Spleen (tissue), 11 donors: Measurements from ENCODE around the gene TEAD3. TPM values are rescaled to one million over a fixed set of nuclear protein-coding genes. Genes with fewer than 3 reads are reported as not detected.

Experiments used
- DNase-seq: peaks from one replicate; pipeline ENCODE4 v3.0.0-alpha.2; 2020
- H3K27ac ChIP-seq, 8 donors: fragments of 200-600 bp; sonication (generic) in 7 of 8; 1 replicate in 4 of 8; 2 replicates in 4 of 8; pipeline versions ENCODE4 v1.5.0 to v1.8.0; 2016 to 2021; ENCODE audit warnings: inconsistent platforms in 4 of 8, mild to moderate bottlenecking in 4 of 8, moderate library complexity in 1 of 8
- H3K27me3 ChIP-seq, 7 donors: fragments of 200-600 bp; sonication (generic) in 6 of 7; replicated peaks in 1 of 7; 1 replicate in 4 of 7; 2 replicates in 3 of 7; pipeline versions ENCODE4 v1.5.0 to v1.8.0; 2016 to 2021; ENCODE audit warnings: inconsistent platforms in 3 of 7, mild to moderate bottlenecking in 1 of 7
- H3K36me3 ChIP-seq, 6 donors: fragments of 200-600 bp; sonication (generic) in 5 of 6; 1 replicate in 4 of 6; 2 replicates in 2 of 6; pipeline versions ENCODE4 v1.5.0 to v1.8.0; 2016 to 2021; ENCODE audit warnings: inconsistent platforms in 2 of 6
- H3K4me1 ChIP-seq, 6 donors: fragments of 200-600 bp; sonication (generic) in 5 of 6; 1 replicate in 3 of 6; 2 replicates in 3 of 6; pipeline versions ENCODE4 v1.5.0 to v1.8.0; 2016 to 2021; ENCODE audit warnings: inconsistent platforms in 3 of 6
- H3K4me3 ChIP-seq, 8 donors: fragments of 200-600 bp; sonication (generic) in 7 of 8; 1 replicate in 4 of 8; 2 replicates in 4 of 8; pipeline versions ENCODE4 v1.5.0 to v1.8.0; 2016 to 2021; ENCODE audit warnings: inconsistent platforms in 4 of 8, mild to moderate bottlenecking in 4 of 8, moderate library complexity in 2 of 8
- H3K9me3 ChIP-seq, 8 donors: fragments of 200-600 bp; sonication (generic) in 7 of 8; 1 replicate in 4 of 8; 2 replicates in 4 of 8; pipeline versions ENCODE4 v1.5.0 to v1.8.0; 2016 to 2021; ENCODE audit warnings: inconsistent platforms in 4 of 8
- CTCF ChIP-seq, 11 experiments: fragments of 200-600 bp in 7 of 11; fragments of 450-650 bp in 4 of 11; sonication (generic) in 4 of 11; IDR thresholded peaks in 8 of 11; conservative IDR thresholded peaks in 3 of 11; 1 replicate in 7 of 11; 2 replicates in 4 of 11; pipeline versions ENCODE4 v1.4.0 to v1.8.0; 2016 to 2021; ENCODE audit warnings: antibody characterized with exemption in 11 of 11, inconsistent platforms in 4 of 11, mild to moderate bottlenecking in 1 of 11
- POLR2A ChIP-seq, 3 donors: fragments of 450-650 bp; IDR thresholded peaks; one replicate each; pipeline ENCODE4 v1.5.1; 2017; ENCODE audit warnings: antibody characterized with exemption in 3 of 3, mild to moderate bottlenecking in 1 of 3
- POLR2AphosphoS5 ChIP-seq, 3 donors: sonication (generic); formaldehyde crosslinking; IDR thresholded peaks; one replicate each; pipeline ENCODE4 v1.5.1; 2017; ENCODE audit warnings: antibody characterized with exemption in 3 of 3
- WGBS, 5 donors: extraction: QIAGEN DNeasy Blood & Tissue Kit in 3 of 5; methylation state at CpG; one replicate each; pipeline versions ENCODE4 v1.1.5 to v1.1.7; 2013 to 2018; 5-methylcytosine and 5-hydroxymethylcytosine counted together
- intact Hi-C: fragments of 100-400 bp; cut with DNase I; formaldehyde crosslinking; loops from one replicate; pipeline ENCODE4 v1.15.0; 2023; ENCODE audit warnings: low total_unique reads
- polyA plus RNA-seq, 3 donors: library from polyadenylated mRNA; stranded (reverse); fragments of 200-250 nt; gene quantifications; one replicate each; pipeline ENCODE4 v1.2.1, GENCODE V29; 2013
- total RNA-seq, 7 donors: library from RNA; depleted of rRNA in 3 of 7; stranded (reverse); fragments of >200 nt in 3 of 7; fragmentation: NEBNext Ultra II Directional in 4 of 7; extraction: Animal tissue kit (Norgen Biotek cat#: 25700) in 4 of 7; gene quantifications; one replicate each; pipeline versions ENCODE4 v1.1.0 to v1.2.1, GENCODE V29; 2016 to 2021
- donor health status: healthy with polysubstance abuse.
- donor health status: DM: no; HTN: no; CAD: no; lungs with moderate emphysema.
- donor health status: DM: no; HTN: no; CAD: no.
- donor health status: Bipolar disorder and iron deficiency.
- donor health status: healthy.
- donor health status: DM: no; HTN: no; CAD: no.
- donor health status: DM: yes; HTN: yes; CAD: no.

The TEAD3 gene
- total and polyA plus RNA-seq, 10 donors, result 2.5 to 15.2 (median 7.2) TPM

- intact Hi-C loops, result no loop called here
- Histone ChIP-seq H3K4me3 (no peak overlapping the region), H3K9me3 (no peaks in the 10 kb centered on the region), H3K27ac (no peak overlapping the region), H3K27me3 (peaks cover 0 to 79% (median 17%) of the 10 kb centered on the region in 7 donors), H3K36me3 (no peaks in the 10 kb centered on the region), H3K4me1 (peaks cover 0 to 4% (median under 1%) of the 10 kb centered on the region in 6 donors)
- 90 to 93% (median 93%) methylated on average over 3 of the region's 3 CpGs for WGBS, 5 donors
- DNase-seq, result no peak
- TF ChIP-seq POLR2AphosphoS5 (IDR thresholded peaks at IDR 0.05) (no peak), POLR2A (IDR thresholded peaks at IDR 0.05) (no peak), CTCF (IDR thresholded peaks at IDR 0.05 in 8 of 11, conservative IDR thresholded peaks at IDR 0.05 in 3 of 11) (no peak)
Observed at GRCh38 chr6:35506536-35506935, 9.7 kb upstream of the TEAD3 start.

- peaks cover 0 to 79% (median 15%) of the 10 kb centered on the region in 7 donors for H3K27me3 ChIP-seq
- H3K36me3 ChIP-seq, result no peaks in the 10 kb centered on the region
- intact Hi-C loops, result no loop called here
- 66 to 80% (median 75%) methylated on average over 18 to 21 of the region's 21 CpGs for WGBS, 5 donors
- no peak overlapping the region for H3K27ac ChIP-seq
- no peaks in the 10 kb centered on the region for H3K9me3 ChIP-seq
- H3K4me3 ChIP-seq, result no peak overlapping the region
- no peaks in the 10 kb centered on the region for H3K4me1 ChIP-seq
- no peak for TF ChIP-seq CTCF (IDR thresholded peaks at IDR 0.05 in 8 of 11, conservative IDR thresholded peaks at IDR 0.05 in 3 of 11)
- no peak for TF ChIP-seq POLR2A (IDR thresholded peaks at IDR 0.05)
- TF ChIP-seq POLR2AphosphoS5 (IDR thresholded peaks at IDR 0.05), result no peak
- DNase-seq, result no peak
Observed at GRCh38 chr6:35505999-35506412, 9.1 kb upstream of the TEAD3 start.

- peaks cover 0 to 2% (median under 1%) of the 10 kb centered on the region in 6 donors for H3K4me1 ChIP-seq
- TF ChIP-seq CTCF (IDR thresholded peaks at IDR 0.05 in 8 of 11, conservative IDR thresholded peaks at IDR 0.05 in 3 of 11) (no peak), POLR2AphosphoS5 (IDR thresholded peaks at IDR 0.05) (no peak), POLR2A (IDR thresholded peaks at IDR 0.05) (no peak)
- H3K27ac ChIP-seq, result no peak overlapping the region
- no peak overlapping the region for H3K4me3 ChIP-seq
- DNase-seq, result no peak
- intact Hi-C loops, result no loop called here
- WGBS, 5 donors, result 14 to 34% (median 22%) methylated on average over 6 to 15 of the region's 15 CpGs
- H3K36me3 ChIP-seq, result no peaks in the 10 kb centered on the region
- no peaks in the 10 kb centered on the region for H3K9me3 ChIP-seq
- H3K27me3 ChIP-seq, result peaks cover 0 to 81% (median 18%) of the 10 kb centered on the region in 7 donors
Observed at GRCh38 chr6:35503534-35503933, 6.7 kb upstream of the TEAD3 start.

GRCh38 chr6:35501784-35502183, 4.9 kb upstream of the TEAD3 start:
- no peaks in the 10 kb centered on the region for H3K9me3 ChIP-seq
- no peaks in the 10 kb centered on the region for H3K36me3 ChIP-seq
- TF ChIP-seq POLR2AphosphoS5 (IDR thresholded peaks at IDR 0.05) (no peak), POLR2A (IDR thresholded peaks at IDR 0.05) (no peak), CTCF (IDR thresholded peaks at IDR 0.05 in 8 of 11, conservative IDR thresholded peaks at IDR 0.05 in 3 of 11) (no peak)
- H3K4me1 ChIP-seq, result peaks cover 5 to 17% (median 13%) of the 10 kb centered on the region in 6 donors
- intact Hi-C loops, result no loop called here
- WGBS, 5 donors, result 86 to 100% (median 94%) methylated on average over 2 of the region's 2 CpGs
- H3K27me3 ChIP-seq, result peaks cover 0 to 98% (median 33%) of the 10 kb centered on the region in 7 donors
- H3K4me3 ChIP-seq, result no peak overlapping the region
- no peak overlapping the region for H3K27ac ChIP-seq
- no peak for DNase-seq
